Activated T-helper 1 cell treated with anti-CD3 and anti-CD28 coated beads, Interleukin-2, amount 50 U/mL, for 16 hours (primary cell): Measurements from ENCODE around the gene ENTREP3.
A peak's percentile ranks its signal among the peaks of the same experiment; 100 is the strongest.
"Not testable (repeated sequence)": the region's sequence is repeated elsewhere in the genome, so short reads cannot be mapped to it uniquely, and the experiment has no call there.

Experiments used
- DNase-seq, 2 donors: peaks; one replicate each; pipeline ENCODE4 v3.0.0-alpha.2; 2020; ENCODE audit warnings: low read depth in 1 of 2, low spot score in 1 of 2

The ENTREP3 gene

DNA sequence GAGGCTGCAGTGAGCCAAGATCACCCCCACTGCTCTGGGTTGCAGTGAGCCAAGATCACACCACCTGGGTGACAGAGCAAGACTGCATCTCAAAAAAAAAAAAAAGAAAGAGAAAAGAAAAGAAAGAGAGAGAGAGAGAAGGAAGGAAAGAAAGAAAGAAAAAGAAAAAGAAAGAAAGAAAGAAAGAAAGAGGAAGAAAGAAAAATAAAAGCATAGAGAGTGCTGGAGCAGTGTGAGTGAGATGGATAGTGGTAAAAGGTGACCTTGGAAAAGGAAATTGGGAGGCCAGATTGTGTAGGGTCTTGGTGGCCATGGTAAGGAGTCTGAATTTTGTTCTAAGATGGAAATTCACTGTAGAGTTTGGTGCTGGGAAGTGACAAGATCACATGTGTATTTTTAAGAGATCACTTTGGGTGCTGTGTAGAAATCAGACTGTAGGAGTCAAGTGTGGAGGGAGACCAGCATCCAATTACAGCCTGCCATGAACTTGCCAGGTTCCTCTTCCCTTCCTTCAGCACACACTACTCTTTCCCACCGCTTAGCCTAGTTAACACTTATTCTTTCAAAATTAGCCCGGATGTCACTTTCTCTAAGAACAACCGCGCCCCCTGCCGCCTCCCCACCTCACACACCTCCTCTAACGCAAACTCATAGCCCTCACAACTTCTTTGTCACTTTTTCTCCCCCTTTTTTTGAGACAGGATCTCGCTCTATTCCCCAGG is 28.9 kb downstream of the ENTREP3 start:
- peak; percentile 73 to 81 for DNase-seq

DNA sequence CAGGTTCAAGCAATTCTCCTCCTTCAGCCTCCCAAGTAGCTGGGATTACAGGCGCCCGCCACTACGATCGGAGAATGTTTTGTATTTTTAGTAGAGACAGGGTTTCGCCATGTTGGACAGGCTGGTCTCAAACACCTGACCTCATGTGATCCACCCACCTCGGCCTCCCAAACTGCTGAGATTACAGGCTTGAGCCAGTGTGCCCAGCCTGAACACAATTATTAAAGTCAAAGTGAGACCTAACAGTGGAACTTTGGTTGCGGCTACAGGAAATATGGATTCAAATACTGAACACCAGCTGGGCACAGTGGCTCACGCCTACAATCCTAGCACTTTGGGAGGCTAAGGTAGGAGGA is 29.9 kb downstream of the ENTREP3 start:
- not testable (repeated sequence) for DNase-seq

DNA sequence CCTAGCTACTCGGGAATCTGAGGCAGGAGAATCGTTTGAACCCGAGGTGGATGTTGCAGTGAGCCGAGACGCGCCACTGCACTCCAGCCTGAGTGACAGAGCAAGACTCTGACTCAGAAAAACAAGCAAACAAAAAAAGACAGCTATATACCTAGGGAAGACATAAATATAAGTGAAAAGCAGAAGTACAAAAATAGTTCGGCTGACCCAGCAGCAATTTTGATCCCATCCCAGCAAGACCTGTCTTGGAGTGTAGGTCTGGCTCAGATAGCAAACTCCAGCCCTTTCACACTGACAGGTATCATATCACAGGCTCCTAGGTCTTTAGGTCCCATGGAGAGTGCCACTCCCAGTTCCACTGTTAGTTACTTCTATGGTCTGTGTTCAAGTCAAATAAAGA is 32.2 kb downstream of the ENTREP3 start:
- no peak for DNase-seq

DNA sequence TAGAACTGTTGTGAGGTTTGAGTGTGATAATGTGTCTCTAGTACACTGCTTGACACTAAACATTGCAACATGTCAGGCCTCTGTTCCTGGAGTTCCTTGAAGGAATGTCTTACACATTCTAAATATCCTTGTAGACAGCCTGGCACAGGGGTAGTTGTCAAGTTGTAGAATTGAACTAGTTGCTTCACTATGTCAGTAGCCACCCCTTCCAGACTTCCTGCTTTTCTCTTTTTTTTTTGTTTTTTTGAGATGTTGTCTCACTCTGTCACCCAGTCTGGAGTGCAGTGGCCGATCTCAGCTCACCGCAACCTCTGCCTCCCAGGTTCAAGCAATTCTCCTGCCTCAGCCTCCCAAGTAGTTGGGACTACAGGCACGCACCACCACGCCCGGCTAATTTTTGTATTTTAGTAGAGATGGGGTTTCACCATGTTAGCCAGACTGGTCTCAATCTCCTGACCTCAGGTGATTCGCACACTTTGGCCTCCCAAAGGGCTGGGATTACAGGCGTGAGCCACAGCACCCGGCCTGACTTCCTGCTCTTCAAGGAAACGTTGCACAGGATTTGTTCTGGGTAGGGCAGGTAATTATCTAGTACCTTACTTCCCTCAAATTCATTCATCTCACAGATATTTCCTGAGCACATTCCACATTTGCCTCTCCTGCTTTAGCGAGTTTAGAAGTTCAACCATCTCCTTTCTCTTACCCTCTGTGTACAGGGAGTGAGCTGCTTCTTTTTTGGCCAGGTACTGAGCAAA is 34.9 kb downstream of the ENTREP3 start:
- DNase-seq, result not testable (repeated sequence)

DNA sequence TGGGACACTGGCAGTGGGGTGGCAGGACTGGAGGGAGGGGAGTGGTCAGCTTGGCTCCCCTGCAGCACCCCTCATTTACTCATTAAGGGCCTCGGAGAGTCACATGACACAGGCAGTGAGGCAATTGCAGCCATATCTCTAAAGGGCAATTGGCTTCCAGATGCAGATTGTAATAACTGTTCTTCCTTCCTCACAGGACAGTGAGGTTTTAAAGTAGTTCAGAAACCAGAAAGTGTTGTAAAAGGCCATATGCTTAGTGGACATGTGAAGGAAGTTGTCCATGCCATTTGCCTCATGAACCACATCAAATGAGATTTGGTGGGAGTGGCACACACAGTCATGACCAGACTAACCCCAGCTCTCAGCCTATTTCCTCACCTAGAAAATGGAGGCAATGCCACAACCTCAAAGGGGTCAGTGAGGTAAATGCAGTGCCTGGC is 35.7 kb downstream of the ENTREP3 start:
- DNase-seq, result no peak

DNA sequence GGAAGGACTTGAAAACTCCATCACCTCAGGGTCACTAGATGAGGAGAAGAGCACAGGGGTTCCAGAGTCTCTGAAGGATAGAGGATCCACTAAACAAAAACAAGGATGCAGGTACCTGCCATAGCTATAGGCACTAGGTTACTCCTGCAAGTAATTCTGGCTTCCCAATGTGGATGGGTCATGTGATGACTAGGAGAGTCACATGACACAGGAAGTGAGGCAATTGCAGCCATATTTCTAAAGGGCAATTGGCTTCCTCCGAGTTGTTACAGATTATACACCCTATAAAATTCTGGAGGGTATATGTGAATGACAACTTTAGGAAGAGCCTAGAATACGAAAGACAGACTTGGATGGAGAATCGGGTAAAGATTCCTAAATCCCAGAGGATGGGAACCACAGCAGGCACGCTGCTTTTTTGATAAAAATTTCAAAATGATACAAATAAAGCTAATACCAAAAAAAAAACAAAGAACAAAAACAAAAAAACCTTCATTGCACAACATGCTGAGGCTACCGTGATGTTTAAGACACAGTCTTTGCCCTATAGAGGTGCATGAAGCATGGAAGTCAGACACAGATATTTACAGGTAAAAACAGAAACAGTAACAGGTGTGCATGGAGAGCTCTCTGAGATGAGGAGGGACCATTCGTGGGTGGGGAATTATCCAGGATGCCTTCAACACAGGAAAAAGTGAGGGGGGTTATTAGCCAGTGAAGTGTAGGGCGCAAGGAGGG is 36.3 kb downstream of the ENTREP3 start:
- DNase-seq, result no peak

DNA sequence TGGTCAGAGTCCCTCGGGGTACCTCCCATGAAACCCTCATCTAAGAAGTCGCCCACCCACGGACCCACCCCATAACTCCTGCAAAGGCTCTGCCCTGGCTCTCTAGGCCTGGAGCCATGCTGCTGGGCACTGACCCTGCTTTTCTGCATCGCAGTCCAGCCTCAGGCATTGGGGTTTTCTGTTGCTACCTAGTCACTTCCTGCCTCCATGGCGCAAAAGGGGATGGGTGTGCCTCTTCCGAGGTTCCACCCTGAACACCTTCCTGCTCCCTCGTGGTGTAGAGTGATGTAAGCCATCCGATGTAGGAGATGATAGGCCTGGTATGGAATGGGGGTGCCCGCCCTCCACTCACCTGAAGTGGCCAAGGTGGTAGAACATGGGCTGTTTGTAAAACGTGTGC is 40.6 kb downstream of the ENTREP3 start:
- not testable (repeated sequence) for DNase-seq

DNA sequence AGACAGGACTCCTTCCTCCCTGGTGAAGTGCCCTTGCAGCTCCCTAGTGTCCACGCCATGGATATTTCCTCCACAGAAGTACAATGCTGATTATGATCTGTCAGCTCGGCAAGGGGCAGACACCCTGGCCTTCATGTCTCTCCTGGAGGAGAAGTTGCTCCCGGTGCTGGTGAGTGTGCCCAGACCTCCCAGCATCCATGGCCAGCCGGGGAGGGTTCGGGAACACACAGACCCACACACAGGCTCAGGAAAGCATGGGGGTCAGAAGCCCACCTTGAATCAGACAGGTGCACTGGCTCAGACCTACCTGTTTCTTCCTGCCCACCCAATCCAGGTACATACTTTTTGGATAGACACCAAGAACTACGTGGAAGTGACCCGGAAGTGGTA is 43.2 kb downstream of the ENTREP3 start:
- DNase-seq, result not testable (repeated sequence)

DNA sequence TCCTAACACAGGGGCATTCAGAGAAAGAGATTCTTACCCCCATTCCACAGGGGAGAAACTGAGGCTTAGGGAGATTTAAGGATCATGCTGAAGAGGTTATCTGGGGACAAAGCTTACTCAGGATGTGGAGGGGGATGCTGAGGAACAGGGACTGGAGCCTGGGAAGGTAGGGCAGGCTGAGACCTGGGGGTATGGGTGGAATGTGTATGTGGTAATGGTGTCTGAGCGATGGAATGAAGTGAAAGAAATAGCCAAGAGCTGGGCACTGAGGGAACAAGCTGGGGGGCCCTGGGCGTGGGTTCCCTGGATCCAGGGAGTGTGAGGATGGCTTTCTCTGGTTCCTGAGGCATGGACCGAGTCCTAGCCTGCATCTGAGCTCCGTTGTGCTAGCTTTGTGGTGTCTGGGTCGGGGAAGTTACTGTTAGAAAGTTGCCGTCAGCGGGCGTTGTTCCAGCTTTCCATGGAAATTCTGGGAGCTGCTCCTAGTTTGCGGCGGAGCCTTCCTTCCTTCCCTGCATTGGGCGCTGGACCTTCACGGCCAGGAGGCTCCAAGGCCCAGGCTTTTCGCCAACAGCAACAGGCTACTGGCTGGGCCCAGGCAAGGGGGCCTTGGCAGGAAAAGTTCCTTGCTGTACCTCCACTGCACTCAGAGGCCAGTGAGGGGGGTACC is 43.8 kb downstream of the ENTREP3 start:
- DNase-seq, result not testable (repeated sequence)

DNA sequence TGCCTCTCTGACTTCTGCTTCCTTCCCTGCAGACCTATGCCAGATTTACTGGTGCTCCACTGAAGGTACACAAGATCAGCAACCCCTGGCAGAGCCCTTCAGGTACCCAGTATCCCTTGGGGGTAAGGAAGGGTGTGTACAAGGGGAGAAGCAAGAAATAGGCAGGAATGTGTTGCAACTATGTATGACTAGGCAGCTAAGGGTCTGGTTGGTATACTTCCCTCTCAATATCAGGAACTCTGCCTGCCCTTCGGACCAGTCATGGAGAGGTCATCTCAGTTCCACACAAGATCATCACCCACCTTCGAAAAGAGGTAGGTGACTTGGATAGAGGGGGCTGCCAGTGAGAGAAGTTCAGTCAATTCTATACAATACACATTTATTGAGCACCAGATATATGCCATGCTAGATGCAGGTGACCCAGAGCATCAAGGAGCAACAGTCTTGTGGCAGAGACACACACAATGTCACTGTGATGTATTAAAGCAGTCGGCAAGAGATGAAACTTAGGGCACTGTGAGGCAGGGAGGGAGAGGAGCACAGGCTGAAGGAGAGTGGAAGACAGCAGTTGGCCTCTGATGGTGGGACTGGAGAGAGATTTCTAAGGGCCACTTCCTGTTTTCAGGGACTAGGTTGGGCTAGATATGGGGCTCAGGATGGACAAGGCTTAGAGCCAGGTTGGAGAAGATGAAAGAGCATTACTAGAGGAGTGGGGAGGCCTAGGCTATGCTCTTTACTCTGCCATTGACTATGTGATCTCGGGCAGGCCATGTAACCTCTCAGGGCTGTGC is 44.8 kb downstream of the ENTREP3 start:
- DNase-seq, result no peak

DNA sequence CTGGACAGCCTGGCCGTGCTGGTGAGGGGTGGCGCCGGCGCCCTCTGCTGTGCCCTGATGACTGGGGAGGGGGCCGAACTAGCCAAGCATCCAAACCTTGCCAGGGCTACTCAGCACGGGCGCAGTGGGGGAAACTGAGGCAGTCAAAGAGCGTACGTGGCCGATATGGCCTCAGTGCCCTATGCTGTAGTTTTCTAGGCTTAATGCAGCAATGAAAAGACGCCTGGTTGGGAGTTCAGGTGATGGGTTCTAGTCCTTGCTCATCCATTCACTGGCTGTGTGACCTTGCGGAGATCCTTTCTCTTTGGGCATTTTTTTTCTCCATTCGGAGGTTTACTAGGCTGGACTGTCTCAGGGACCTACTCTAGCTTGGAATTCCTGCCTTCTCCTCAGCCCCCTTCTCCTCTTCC is 46.0 kb downstream of the ENTREP3 start:
- no peak for DNase-seq

DNA sequence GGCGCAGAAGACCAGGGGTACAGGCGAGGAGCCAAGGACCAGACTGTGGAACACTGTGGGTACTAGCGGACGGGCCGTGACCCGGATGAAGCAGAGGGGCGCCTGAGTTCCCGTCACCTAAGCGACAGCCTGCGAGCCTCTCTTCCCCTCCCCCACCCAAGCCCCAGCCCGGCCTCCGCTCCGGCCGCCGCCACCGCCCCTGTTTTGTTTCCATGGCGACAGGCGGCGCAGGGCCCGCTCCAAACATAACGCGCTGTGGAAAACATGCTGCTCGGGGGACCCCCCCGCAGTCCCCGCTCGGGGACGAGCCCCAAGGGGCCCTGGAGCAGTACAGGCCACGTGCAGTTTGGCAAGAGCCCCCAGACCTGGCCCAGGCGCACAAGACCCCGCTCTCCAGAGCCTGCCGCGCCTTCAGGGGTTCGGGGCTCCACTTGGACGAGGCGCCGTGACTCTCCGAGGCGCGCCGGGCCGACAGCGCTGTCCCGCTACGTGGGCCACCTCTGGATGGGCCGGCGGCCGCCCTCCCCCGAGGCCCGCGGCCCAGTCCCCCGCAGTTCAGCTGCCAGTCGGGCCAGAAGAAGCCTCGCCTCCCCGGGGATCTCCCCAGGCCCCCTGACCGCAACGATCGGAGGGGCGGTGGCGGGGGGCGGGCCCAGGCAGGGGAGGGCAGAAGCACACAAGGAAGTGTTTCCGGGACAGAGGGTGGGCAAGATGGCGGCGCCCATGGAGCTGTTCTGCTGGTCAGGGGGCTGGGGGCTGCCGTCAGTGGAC is 46.6 kb downstream of the ENTREP3 start, which contains the start of gene MTX1:
TSS of gene MTX1 (plus strand) at position 155 of the 771 bp plus-strand sequence. CDS start at position 265, 110 bp downstream.
- peak; percentile 72 to 85 for DNase-seq

DNA sequence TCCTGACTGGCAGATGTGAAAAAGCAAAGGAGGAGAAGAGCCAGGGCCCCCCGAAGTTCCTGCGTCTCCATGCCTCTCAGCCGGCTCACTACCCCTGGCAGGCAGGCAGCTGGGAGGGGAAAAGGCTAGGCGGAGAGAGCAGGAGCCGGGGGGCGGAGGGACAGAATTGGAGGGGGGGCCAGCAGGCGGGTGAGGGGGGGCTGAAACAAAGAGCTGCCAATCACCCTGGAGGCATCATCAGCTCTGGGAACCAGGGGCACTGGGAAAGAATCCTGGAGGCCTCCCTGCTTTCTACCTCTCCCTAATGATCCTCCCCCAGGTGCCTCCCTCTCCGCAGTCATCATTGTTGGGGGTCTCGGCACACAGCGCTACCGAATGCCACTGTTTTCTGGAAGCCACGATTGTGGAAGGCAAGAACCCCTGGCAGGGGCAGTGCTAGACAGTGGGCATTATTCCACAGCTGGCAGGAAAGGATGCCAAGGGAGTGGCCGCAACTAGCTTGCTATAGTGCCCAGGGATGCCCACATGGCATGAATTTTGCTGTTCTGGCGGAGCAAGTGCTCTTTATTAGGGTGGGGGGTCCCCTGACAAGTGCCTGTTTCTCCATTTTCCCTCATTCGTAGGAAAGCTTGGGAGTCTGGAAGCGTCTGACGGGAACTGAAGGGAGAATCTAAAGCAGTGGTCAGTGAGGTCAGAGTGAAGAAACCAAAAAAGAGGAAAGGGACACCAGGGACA is 47.3 kb downstream of the ENTREP3 start, which contains the start of gene THBS3:
TSS of gene THBS3 (minus strand) at position 92 of the 735 bp plus-strand sequence. CDS start at position 71, 21 bp downstream.
- DNase-seq, result no peak

DNA sequence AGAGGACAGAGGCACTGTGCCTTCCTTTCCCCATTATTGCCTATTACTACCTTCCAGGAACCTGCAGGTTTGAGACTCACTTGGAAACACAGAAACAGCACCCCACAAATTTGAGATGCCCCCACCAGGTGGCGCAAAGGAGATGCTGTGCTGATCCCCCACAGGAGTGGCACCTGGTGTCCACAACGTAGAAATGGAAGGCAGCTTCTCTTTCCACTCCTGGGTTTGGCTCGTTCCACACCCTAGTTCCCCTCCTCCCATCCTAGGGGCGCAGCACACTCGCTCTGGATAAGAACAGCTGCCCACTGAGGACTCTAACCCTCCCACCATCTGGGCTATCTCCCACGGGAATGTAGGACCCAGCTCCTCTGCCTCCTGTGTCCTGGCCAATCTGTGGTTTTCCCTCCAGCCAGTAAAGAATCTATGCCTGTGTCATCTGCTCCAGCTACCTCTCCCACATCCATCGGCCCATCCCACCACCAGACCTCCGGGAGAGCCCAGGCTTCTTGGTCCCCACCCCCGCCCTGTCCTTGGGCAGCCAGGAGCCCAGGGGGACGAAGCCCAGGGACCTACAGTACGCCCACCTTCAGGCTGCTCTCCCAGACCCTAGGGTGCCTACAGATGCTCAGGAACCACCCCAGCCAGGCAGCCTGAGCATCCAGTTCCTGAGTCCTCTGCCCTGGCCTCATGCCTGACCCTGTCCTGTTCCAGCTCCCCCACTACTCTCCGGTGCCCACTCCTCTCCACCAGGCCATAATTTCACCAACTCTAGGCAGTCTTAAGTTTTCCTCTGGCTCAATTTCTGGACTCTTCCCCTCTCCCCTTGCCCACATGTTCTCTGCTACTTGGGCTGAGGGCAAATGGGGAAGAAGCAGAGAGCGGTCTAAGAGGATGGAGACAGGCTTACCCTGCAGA is 48.1 kb downstream of the ENTREP3 start:
- DNase-seq, result peak; percentile 82 to 91

DNA sequence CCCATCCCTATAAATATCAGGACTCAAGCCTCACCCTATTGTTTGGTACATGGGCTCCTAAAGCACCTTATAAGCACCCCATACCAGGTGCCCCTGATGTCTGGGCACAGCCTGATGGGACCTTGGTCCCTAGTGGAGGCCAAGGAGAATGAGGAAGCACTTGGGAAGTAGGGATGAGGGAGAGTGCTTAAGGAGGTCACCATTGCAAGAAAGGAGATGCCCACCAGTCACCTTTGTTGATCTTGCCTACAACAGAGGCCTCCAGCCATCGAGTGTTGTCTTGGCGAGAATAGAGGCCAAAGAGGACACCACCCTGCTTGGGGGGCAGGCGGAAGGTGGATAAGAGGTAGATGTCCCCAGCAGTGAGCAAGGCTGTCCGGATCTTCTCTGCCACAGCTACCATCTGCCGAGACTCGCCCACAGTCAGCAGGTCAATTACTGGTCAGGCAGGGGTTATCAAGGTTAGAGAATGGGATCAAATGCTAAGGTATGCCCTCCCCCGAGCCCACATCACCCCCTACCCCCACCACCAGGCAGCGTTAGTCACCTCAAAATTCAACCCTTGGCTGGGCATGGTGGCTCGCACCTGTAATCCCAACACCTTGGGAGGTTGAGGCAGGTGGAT is 49.2 kb downstream of the ENTREP3 start:
- DNase-seq, result no peak

DNA sequence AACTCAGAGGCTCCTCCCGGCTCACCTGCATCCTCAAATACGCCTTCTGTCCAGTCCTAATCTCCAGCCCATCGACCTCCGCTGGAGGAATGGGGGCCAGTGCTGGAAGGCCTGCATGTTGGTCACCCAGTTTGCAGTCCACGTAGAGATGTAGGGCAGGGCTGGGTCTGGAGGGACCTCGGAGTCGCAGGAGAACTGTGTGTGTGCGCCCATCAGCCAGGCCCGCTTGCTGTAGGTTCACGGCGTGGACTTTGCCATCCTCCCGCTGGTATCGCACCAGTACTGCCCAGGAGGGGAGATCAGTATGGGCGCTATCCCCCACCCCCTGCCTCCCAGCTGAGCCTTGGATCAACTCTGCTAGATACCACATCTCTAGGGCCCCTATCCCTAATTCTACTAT is 50.2 kb downstream of the ENTREP3 start:
- no peak for DNase-seq
